ENCODE data around the gene VPS25.

- TF ChIP-seq, protein P1, sequence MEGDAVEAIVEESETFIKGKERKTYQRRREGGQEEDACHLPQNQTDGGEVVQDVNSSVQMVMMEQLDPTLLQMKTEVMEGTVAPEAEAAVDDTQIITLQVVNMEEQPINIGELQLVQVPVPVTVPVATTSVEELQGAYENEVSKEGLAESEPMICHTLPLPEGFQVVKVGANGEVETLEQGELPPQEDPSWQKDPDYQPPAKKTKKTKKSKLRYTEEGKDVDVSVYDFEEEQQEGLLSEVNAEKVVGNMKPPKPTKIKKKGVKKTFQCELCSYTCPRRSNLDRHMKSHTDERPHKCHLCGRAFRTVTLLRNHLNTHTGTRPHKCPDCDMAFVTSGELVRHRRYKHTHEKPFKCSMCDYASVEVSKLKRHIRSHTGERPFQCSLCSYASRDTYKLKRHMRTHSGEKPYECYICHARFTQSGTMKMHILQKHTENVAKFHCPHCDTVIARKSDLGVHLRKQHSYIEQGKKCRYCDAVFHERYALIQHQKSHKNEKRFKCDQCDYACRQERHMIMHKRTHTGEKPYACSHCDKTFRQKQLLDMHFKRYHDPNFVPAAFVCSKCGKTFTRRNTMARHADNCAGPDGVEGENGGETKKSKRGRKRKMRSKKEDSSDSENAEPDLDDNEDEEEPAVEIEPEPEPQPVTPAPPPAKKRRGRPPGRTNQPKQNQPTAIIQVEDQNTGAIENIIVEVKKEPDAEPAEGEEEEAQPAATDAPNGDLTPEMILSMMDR (IDR thresholded peaks at IDR 0.05) = no peak
- TF ChIP-seq POLR2AphosphoS5 (IDR thresholded peaks at IDR 0.05; ENCODE audit: low read depth, low read length) = peak; percentile 64; the same call in 1 of the 2 replicates
- TF ChIP-seq, protein P2, sequence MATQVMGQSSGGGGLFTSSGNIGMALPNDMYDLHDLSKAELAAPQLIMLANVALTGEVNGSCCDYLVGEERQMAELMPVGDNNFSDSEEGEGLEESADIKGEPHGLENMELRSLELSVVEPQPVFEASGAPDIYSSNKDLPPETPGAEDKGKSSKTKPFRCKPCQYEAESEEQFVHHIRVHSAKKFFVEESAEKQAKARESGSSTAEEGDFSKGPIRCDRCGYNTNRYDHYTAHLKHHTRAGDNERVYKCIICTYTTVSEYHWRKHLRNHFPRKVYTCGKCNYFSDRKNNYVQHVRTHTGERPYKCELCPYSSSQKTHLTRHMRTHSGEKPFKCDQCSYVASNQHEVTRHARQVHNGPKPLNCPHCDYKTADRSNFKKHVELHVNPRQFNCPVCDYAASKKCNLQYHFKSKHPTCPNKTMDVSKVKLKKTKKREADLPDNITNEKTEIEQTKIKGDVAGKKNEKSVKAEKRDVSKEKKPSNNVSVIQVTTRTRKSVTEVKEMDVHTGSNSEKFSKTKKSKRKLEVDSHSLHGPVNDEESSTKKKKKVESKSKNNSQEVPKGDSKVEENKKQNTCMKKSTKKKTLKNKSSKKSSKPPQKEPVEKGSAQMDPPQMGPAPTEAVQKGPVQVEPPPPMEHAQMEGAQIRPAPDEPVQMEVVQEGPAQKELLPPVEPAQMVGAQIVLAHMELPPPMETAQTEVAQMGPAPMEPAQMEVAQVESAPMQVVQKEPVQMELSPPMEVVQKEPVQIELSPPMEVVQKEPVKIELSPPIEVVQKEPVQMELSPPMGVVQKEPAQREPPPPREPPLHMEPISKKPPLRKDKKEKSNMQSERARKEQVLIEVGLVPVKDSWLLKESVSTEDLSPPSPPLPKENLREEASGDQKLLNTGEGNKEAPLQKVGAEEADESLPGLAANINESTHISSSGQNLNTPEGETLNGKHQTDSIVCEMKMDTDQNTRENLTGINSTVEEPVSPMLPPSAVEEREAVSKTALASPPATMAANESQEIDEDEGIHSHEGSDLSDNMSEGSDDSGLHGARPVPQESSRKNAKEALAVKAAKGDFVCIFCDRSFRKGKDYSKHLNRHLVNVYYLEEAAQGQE (IDR thresholded peaks at IDR 0.05; ENCODE audit: insufficient read depth in 1 of 2, low read depth in 2 of 2, low read length in 1 of 2) = no peak
Measured at GRCh38 chr17:42798383-42799380, 25.4 kb downstream of the VPS25 start, which contains the start of the genes CNTD1 and COA3.

All from Panc1 (cell line).